Inflammatory macrophage (primary cell): ENCODE measurements around the gene NAV2.

Source experiments
- DNase-seq, 2 donors: peaks; one replicate each; pipeline ENCODE4 v3.0.0-alpha.2; 2020 to 2022

The NAV2 gene

DNA sequence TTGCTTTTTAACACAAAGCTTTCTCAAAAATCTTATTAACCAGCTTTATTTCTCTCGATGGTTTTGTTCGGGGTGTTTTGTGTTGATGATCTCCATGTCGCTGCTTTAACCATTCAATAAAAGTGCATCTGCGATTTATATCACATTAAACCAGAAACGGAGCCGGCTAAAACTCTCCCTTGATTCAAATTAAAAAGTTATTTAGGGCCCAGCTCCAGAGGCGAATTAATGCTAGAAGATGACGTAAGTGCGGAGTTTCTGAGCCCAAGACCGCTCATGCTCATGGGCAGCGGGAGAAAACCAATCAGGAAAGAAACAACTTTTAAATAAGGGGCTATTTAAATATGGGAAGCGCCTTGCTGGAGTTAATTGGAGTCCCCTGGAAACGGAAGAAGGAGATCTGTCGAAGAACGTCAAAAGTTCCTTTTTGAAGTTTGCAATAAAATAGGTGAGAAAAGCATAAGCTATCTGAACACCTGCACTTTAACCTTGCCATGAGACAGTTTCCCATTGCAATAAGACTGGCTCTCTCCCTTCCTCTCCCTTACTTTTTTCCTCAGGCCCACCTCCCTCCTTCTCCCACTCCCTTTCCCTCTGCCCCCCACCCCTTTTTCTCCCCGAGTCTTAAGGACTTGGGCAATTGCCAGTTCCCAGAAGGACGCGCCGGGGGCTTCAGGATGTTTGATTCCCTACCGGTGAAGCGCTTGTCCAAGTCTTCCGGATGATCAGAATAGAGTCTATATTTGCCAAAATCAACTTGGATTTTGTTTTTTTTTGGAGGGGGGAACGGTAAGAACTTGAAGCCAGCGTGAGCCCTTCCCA is 449.5 kb downstream of the NAV2 start:
- DNase-seq, result no peak

DNA sequence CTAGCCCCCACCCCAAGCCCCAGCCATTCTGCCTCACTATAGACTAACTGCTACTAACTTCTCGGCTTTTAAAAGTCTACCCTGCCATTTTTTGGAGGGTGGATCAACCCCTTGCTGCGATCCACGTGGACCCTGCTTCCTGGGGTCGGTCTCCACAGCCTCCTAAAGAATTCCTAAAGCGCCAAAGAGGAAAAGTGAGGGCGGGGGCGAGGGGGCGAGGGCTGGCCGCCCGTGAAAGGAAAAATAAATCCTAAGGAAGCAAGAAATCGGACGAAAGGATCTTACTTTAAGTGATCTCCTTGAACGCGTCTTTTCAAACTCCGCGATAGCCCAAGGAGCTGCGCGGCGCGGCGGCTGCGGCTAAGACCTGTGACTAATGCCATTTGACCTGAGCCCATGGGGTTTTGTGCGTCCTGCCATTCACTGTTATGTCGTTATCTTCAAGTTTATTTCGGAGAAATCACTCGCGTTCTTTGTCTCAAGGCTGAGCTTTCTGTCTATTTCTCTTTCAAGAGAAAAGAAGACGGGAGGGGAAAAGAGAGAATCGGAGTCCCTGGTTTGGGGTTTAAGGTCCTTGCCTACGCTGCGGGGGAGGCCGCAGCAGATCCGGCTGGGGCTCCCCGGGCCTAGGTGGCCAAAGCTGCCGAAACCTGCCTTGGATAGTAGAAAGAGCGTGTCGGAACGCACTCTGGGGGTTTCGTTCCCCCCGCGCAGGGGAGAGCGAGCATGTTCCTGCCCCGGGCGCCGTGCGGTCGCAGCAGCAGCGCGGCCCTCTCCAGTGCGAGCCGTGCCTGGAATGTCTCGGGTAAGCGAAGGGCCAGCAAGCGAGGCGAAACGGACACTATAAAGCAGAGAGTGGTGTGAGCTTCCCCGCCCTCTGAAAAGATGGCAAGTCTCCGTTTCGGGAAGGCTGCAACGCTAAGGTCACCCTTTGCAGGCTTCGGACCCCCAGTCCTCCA is 450.5 kb downstream of the NAV2 start:
- no peak for DNase-seq

DNA sequence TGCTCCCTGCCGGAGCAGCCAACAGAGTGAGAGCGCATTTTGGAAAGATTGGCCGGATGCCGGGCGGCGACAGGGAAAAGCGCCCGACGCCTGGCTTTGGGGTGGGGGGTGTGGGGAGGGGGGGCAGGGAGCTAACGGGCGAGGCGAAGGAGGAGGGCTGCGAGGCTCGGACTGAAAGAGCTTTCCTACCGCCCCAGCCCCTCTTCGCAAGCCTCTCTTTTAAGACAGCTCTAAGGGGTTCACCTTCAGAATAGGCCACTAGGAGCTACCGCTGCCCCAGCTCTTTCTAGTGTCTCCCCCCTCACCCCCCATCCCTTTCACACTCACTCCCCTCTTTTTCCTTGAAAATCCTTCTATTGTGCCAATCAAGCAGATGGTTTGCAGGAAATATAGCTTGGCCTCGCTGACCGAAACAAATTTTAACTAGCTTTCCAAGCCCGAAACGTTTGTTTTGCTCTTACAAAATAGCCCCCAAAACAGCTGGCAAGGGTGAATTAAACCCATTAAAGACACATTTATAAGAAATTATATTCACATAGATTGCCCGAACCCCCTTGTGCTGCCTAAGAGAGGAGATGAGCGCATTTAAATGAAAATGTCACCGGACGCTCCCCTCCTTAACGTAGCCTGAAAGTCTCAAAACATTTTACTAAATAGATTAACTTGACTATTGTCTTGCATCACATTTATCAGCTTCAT is 451.3 kb downstream of the NAV2 start:
- DNase-seq, result no peak
